ENCODE measurements around the gene PGBD5. TPM values are rescaled to one million over a fixed set of nuclear protein-coding genes. Genes with fewer than 3 reads are reported as not detected.

The PGBD5 gene
- total RNA-seq, 3 donors from 2014 or later (not counting 1 experiment from before 2014, with no cell fraction given), result 0.02 to 0.90 TPM; not detected in 1

DNA sequence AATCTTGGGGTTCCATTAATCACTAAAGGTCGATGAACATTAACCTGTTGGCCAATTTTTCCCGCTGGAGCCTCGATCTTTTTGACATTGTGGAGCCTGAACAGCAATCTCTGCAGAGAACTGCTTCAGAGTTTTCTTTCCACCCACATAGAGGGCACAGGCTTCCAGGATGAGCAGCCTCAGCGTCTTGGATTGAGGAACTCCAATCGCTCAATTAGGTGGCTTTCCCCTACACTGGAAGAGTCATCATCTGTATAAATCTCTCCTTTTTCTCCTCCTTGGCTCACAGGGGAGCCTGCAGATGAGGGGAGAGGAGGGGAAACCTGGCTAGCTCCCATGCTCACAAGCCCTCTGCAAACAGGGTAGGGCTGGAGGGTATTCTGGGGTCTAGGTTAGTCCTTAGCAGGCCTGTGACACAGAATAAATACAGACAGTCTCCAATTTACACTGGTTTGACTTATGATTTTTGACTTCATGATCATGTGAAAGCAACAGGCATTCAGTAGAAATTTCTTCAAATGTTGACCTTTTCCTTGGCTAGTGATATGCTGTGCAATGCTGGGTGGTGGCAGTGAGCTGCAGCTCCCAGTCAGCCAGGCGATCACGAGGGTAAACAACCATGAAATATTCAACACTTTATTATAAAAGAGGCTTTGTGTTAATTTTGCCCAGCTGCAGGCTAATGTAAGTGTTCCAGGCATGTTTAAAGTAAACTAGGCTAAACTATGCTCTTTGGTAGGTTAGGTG, 80.8 kb downstream of the PGBD5 start:
- 83% methylated on average over 5 of the region's 7 CpGs for WGBS (ENCODE audit: insufficient coverage)
- Histone ChIP-seq H3K4me3 (ENCODE audit: low read length) (no peak overlapping the region), H3K4me1 (ENCODE audit: control insufficient read depth, insufficient read depth, low read length) (no peaks in the 10 kb centered on the region), H3K27ac (ENCODE audit: low read length) (no peak overlapping the region), H3K27me3 (ENCODE audit: control insufficient read depth, insufficient read depth, low read length) (no peaks in the 10 kb centered on the region), H3K36me3 (ENCODE audit: control insufficient read depth, insufficient read depth, low read length) (no peaks in the 10 kb centered on the region), H3K9me3 (ENCODE audit: control insufficient read depth, insufficient read depth, low read length) (no peaks in the 10 kb centered on the region)
- Mint-ChIP-seq H3K4me3 (no peak overlapping the region), H3K36me3 (no peaks in the 10 kb centered on the region), H3K4me1 (no peaks in the 10 kb centered on the region), H3K27ac (no peak overlapping the region), H3K9me3 (no peaks in the 10 kb centered on the region), H3K27me3 (ENCODE audit: low read depth in 2 of 2) (peaks cover 6 to 18% of the 10 kb centered on the region in 2 donors)
- intact Hi-C loops (cut with micrococcal nuclease), result no loop called here
- TF ChIP-seq, protein P1, sequence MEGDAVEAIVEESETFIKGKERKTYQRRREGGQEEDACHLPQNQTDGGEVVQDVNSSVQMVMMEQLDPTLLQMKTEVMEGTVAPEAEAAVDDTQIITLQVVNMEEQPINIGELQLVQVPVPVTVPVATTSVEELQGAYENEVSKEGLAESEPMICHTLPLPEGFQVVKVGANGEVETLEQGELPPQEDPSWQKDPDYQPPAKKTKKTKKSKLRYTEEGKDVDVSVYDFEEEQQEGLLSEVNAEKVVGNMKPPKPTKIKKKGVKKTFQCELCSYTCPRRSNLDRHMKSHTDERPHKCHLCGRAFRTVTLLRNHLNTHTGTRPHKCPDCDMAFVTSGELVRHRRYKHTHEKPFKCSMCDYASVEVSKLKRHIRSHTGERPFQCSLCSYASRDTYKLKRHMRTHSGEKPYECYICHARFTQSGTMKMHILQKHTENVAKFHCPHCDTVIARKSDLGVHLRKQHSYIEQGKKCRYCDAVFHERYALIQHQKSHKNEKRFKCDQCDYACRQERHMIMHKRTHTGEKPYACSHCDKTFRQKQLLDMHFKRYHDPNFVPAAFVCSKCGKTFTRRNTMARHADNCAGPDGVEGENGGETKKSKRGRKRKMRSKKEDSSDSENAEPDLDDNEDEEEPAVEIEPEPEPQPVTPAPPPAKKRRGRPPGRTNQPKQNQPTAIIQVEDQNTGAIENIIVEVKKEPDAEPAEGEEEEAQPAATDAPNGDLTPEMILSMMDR (IDR thresholded peaks at IDR 0.05), result no peak
- no peak for ATAC-seq
- no peak for DNase-seq

DNA sequence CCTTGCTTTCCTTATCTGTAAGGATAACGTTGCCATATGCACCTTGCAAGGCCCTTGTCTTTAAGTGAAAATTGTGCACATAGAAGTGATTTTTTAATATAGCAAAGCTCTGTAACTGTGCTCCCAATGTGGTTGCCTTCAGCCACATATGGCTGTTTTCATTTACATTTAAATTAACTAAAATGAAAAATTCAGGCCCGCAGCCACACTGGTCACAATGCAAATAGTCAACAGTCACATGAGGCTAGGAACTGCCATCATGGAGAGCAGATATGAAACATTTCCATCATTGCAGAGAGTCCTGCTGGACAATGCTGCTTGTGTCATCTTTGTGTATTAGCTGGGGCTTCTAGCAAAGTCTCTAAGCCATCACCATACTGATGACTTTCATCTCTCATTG, 83.4 kb downstream of the PGBD5 start:
- no peaks in the 10 kb centered on the region for H3K36me3 ChIP-seq (ENCODE audit: control insufficient read depth, insufficient read depth, low read length)
- 87% methylated on average over 2 of the region's 2 CpGs for WGBS (ENCODE audit: insufficient coverage)
- Mint-ChIP-seq H3K27me3 (ENCODE audit: low read depth in 2 of 2) (peaks cover 6 to 18% of the 10 kb centered on the region in 2 donors), H3K36me3 (no peaks in the 10 kb centered on the region), H3K4me3 (no peak overlapping the region), H3K4me1 (no peaks in the 10 kb centered on the region), H3K9me3 (no peaks in the 10 kb centered on the region), H3K27ac (no peak overlapping the region)
- no peaks in the 10 kb centered on the region for H3K4me1 ChIP-seq (ENCODE audit: control insufficient read depth, insufficient read depth, low read length)
- H3K27me3 ChIP-seq (ENCODE audit: control insufficient read depth, insufficient read depth, low read length), result no peaks in the 10 kb centered on the region
- intact Hi-C loops (cut with micrococcal nuclease), result no loop called here
- no peak overlapping the region for H3K27ac ChIP-seq (ENCODE audit: low read length)
- no peak for DNase-seq
- no peaks in the 10 kb centered on the region for H3K9me3 ChIP-seq (ENCODE audit: control insufficient read depth, insufficient read depth, low read length)
- no peak for ATAC-seq
- TF ChIP-seq, protein P1 (IDR thresholded peaks at IDR 0.05), result no peak
- no peak overlapping the region for H3K4me3 ChIP-seq (ENCODE audit: low read length)

DNA sequence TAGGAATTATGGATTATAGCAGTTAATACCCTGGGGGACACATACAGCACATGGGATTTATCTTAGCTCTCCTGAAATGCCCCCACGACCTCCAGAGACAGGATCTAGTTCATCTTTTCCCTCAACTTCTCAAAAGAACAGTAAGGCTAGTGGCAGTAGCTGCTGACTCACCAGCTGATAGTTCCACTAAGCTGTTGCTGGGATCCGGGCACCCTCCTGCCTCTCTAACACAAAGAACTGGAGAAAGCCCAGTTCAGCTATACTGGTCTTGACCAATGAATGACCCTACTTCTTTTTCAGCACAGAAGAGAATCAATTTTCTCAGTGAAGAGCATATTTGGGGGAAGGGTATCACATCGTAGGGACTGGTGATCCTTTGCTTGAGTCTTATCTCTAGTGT, 84.1 kb downstream of the PGBD5 start:
- Mint-ChIP-seq H3K27ac (no peak overlapping the region), H3K4me3 (no peak overlapping the region), H3K27me3 (ENCODE audit: low read depth in 2 of 2) (peaks cover 13 to 18% of the 10 kb centered on the region in 2 donors), H3K9me3 (no peaks in the 10 kb centered on the region), H3K4me1 (no peaks in the 10 kb centered on the region), H3K36me3 (no peaks in the 10 kb centered on the region)
- H3K27me3 ChIP-seq (ENCODE audit: control insufficient read depth, insufficient read depth, low read length), result no peaks in the 10 kb centered on the region
- 43% methylated on average over 3 of the region's 3 CpGs for WGBS (ENCODE audit: insufficient coverage)
- intact Hi-C loops (cut with micrococcal nuclease), result no loop called here
- ATAC-seq (no peak), DNase-seq (no peak)
- H3K9me3 ChIP-seq (ENCODE audit: control insufficient read depth, insufficient read depth, low read length), result no peaks in the 10 kb centered on the region
- no peak overlapping the region for H3K4me3 ChIP-seq (ENCODE audit: low read length)
- no peaks in the 10 kb centered on the region for H3K4me1 ChIP-seq (ENCODE audit: control insufficient read depth, insufficient read depth, low read length)
- no peaks in the 10 kb centered on the region for H3K36me3 ChIP-seq (ENCODE audit: control insufficient read depth, insufficient read depth, low read length)
- TF ChIP-seq, protein P1 (IDR thresholded peaks at IDR 0.05), result no peak
- H3K27ac ChIP-seq (ENCODE audit: low read length), result no peak overlapping the region

DNA sequence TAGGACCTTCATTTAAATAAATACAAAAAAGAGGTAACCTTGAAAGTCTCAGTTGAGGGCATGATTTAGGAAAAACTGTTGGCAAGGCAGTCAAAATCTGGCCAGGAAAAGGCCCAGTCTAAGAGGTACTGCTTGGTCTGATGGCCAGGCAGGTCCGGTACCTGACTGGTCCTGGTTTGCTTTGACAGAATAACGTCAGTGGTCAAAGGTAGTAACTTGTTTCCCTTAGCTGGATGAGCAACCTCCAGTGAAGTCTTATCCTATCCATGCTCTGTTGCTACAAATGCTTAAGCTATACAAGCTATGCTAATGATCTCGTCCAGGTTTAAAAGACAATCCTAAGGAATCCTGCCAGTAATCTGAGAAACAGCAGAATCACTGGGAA, 85.0 kb downstream of the PGBD5 start:
- no peaks in the 10 kb centered on the region for H3K4me1 Mint-ChIP-seq
- no peaks in the 10 kb centered on the region for H3K9me3 ChIP-seq (ENCODE audit: control insufficient read depth, insufficient read depth, low read length)
- 55% methylated on average over 3 of the region's 3 CpGs for WGBS (ENCODE audit: insufficient coverage)
- no peaks in the 10 kb centered on the region for H3K36me3 Mint-ChIP-seq
- intact Hi-C loops (cut with micrococcal nuclease), result no loop called here
- no peak overlapping the region for H3K27ac Mint-ChIP-seq
- H3K27ac ChIP-seq (ENCODE audit: low read length), result no peak overlapping the region
- H3K4me3 ChIP-seq (ENCODE audit: low read length), result no peak overlapping the region
- ATAC-seq (no peak), DNase-seq (no peak)
- H3K9me3 Mint-ChIP-seq, result no peaks in the 10 kb centered on the region
- no peaks in the 10 kb centered on the region for H3K27me3 ChIP-seq (ENCODE audit: control insufficient read depth, insufficient read depth, low read length)
- TF ChIP-seq, protein P1 (IDR thresholded peaks at IDR 0.05), result no peak
- no peaks in the 10 kb centered on the region for H3K4me1 ChIP-seq (ENCODE audit: control insufficient read depth, insufficient read depth, low read length)
- H3K27me3 Mint-ChIP-seq (ENCODE audit: low read depth in 2 of 2), result peaks cover 14 to 18% of the 10 kb centered on the region in 2 donors
- H3K36me3 ChIP-seq (ENCODE audit: control insufficient read depth, insufficient read depth, low read length), result no peaks in the 10 kb centered on the region
- H3K4me3 Mint-ChIP-seq, result no peak overlapping the region
